ENCODE results near the gene HAP1.
"Not testable (repeated sequence)": the region's sequence is repeated elsewhere in the genome, so short reads cannot be mapped to it uniquely, and the experiment has no call there.

HAP1 gene

GRCh38 chr17:41687828-41688640 is 46.4 kb downstream of the HAP1 start:
- peak overlapping the region; percentile 100 for H3K27ac Mint-ChIP-seq
- no peaks in the 10 kb centered on the region for H3K27me3 Mint-ChIP-seq
- peak; percentile 9 for ATAC-seq (replicated peaks)
- peaks cover 48% of the 10 kb centered on the region for H3K36me3 Mint-ChIP-seq (ENCODE audit: insufficient read depth)
- H3K4me1 Mint-ChIP-seq (ENCODE audit: low read depth in 2 of 2) = peaks cover 17 to 25% of the 10 kb centered on the region in 2 donors
- no peaks in the 10 kb centered on the region for H3K9me3 Mint-ChIP-seq
- H3K4me3 Mint-ChIP-seq = peak overlapping the region; percentile 98
- peak; percentile 56 to 61 (median 58) for DNase-seq

- Mint-ChIP-seq H3K4me1 (ENCODE audit: low read depth in 2 of 2) (peaks cover 10 to 15% of the 10 kb centered on the region in 2 donors), H3K9me3 (no peaks in the 10 kb centered on the region), H3K27me3 (no peaks in the 10 kb centered on the region), H3K27ac (no peak overlapping the region), H3K36me3 (ENCODE audit: insufficient read depth) (peaks cover 31% of the 10 kb centered on the region), H3K4me3 (no peak overlapping the region)
- no peak for ATAC-seq (replicated peaks)
- no peak for DNase-seq
Observed at GRCh38 chr17:41686281-41686680, 48.2 kb downstream of the HAP1 start.

- H3K9me3 Mint-ChIP-seq; ATAC-seq (replicated peaks); H3K4me3 Mint-ChIP-seq; H3K27me3 Mint-ChIP-seq; H3K27ac Mint-ChIP-seq; DNase-seq: not testable (repeated sequence)
- Mint-ChIP-seq H3K4me1 (ENCODE audit: low read depth in 2 of 2) (peaks cover 10 to 15% of the 10 kb centered on the region in 2 donors), H3K36me3 (ENCODE audit: insufficient read depth) (peaks cover 25% of the 10 kb centered on the region)
Observed at GRCh38 chr17:41685753-41686152, 48.7 kb downstream of the HAP1 start.

GRCh38 chr17:41684035-41684434 is 50.4 kb downstream of the HAP1 start:
- H3K36me3 Mint-ChIP-seq (ENCODE audit: insufficient read depth) = peaks cover 15% of the 10 kb centered on the region
- H3K4me1 Mint-ChIP-seq (ENCODE audit: low read depth in 2 of 2) = peaks cover 14% of the 10 kb centered on the region in 2 donors
- no peaks in the 10 kb centered on the region for H3K27me3 Mint-ChIP-seq
- ATAC-seq (replicated peaks) (no peak), DNase-seq (no peak)
- no peaks in the 10 kb centered on the region for H3K9me3 Mint-ChIP-seq
- no peak overlapping the region for H3K27ac Mint-ChIP-seq
- no peak overlapping the region for H3K4me3 Mint-ChIP-seq

- ATAC-seq (replicated peaks) (no peak), DNase-seq (no peak)
- no peaks in the 10 kb centered on the region for H3K27me3 Mint-ChIP-seq
- no peaks in the 10 kb centered on the region for H3K9me3 Mint-ChIP-seq
- H3K36me3 Mint-ChIP-seq (ENCODE audit: insufficient read depth) = peaks cover 10% of the 10 kb centered on the region
- peaks cover 16 to 19% of the 10 kb centered on the region in 2 donors for H3K4me1 Mint-ChIP-seq (ENCODE audit: low read depth in 2 of 2)
- no peak overlapping the region for H3K27ac Mint-ChIP-seq
- H3K4me3 Mint-ChIP-seq = no peak overlapping the region
Observed at GRCh38 chr17:41683441-41684007, 50.9 kb downstream of the HAP1 start.

- no peak for DNase-seq
- Mint-ChIP-seq H3K9me3 (no peaks in the 10 kb centered on the region), H3K4me1 (ENCODE audit: low read depth in 2 of 2) (peaks cover 17 to 20% of the 10 kb centered on the region in 2 donors), H3K27me3 (no peaks in the 10 kb centered on the region), H3K36me3 (ENCODE audit: insufficient read depth) (peaks cover 7% of the 10 kb centered on the region), H3K27ac (no peak overlapping the region), H3K4me3 (no peak overlapping the region)
- ATAC-seq (replicated peaks) = no peak
Observed at GRCh38 chr17:41682631-41683030, 51.8 kb downstream of the HAP1 start.

- no peak overlapping the region for H3K4me3 Mint-ChIP-seq
- H3K27ac Mint-ChIP-seq = no peak overlapping the region
- peaks cover 16 to 20% of the 10 kb centered on the region in 2 donors for H3K4me1 Mint-ChIP-seq (ENCODE audit: low read depth in 2 of 2)
- H3K27me3 Mint-ChIP-seq = no peaks in the 10 kb centered on the region
- DNase-seq = no peak
- no peak for ATAC-seq (replicated peaks)
- no peaks in the 10 kb centered on the region for H3K9me3 Mint-ChIP-seq
- peaks cover 7% of the 10 kb centered on the region for H3K36me3 Mint-ChIP-seq (ENCODE audit: insufficient read depth)
Observed at GRCh38 chr17:41681776-41682175, 52.7 kb downstream of the HAP1 start.

- Mint-ChIP-seq H3K36me3 (ENCODE audit: insufficient read depth) (peaks cover 7% of the 10 kb centered on the region), H3K27me3 (no peaks in the 10 kb centered on the region), H3K9me3 (no peaks in the 10 kb centered on the region), H3K4me3 (peak overlapping the region in 1 of 2 donors; percentile 12), H3K4me1 (ENCODE audit: low read depth in 2 of 2) (peaks cover 16 to 20% of the 10 kb centered on the region in 2 donors), H3K27ac (peak overlapping the region in 1 of 2 donors; percentile 93)
- DNase-seq (no peak), ATAC-seq (replicated peaks) (no peak)
Observed at GRCh38 chr17:41680426-41681040, 53.9 kb downstream of the HAP1 start.

- H3K4me1 Mint-ChIP-seq (ENCODE audit: low read depth in 2 of 2) = peaks cover 16 to 20% of the 10 kb centered on the region in 2 donors
- no peaks in the 10 kb centered on the region for H3K27me3 Mint-ChIP-seq
Observed at GRCh38 chr17:41679740-41680425, 54.6 kb downstream of the HAP1 start.

GRCh38 chr17:41678907-41679739 is 55.3 kb downstream of the HAP1 start:
- DNase-seq (peak; percentile 58 to 61 (median 59)), ATAC-seq (replicated peaks) (peak; percentile 89)
- H3K27me3 Mint-ChIP-seq = no peaks in the 10 kb centered on the region
- H3K4me3 Mint-ChIP-seq = peak overlapping the region; percentile 80 to 87
- peaks cover 7% of the 10 kb centered on the region for H3K36me3 Mint-ChIP-seq (ENCODE audit: insufficient read depth)
- peak overlapping the region; percentile 92 to 93 for H3K27ac Mint-ChIP-seq
- H3K4me1 Mint-ChIP-seq (ENCODE audit: low read depth in 2 of 2) = peaks cover 16 to 20% of the 10 kb centered on the region in 2 donors
- H3K9me3 Mint-ChIP-seq = no peaks in the 10 kb centered on the region

More at GRCh38 chr17:41679740-41680425, 54.6 kb downstream of the HAP1 start:
- H3K4me3 Mint-ChIP-seq = peak overlapping the region; percentile 80 to 87
- DNase-seq (no peak), ATAC-seq (replicated peaks) (no peak)
- H3K27ac Mint-ChIP-seq = peak overlapping the region; percentile 92 to 93
- no peaks in the 10 kb centered on the region for H3K9me3 Mint-ChIP-seq
- H3K36me3 Mint-ChIP-seq (ENCODE audit: insufficient read depth) = peaks cover 7% of the 10 kb centered on the region

GRCh38 chr17:41678411-41678906 is 56.0 kb downstream of the HAP1 start:
- peak overlapping the region; percentile 92 to 93 for H3K27ac Mint-ChIP-seq
- H3K27me3 Mint-ChIP-seq = no peaks in the 10 kb centered on the region
- H3K9me3 Mint-ChIP-seq = no peaks in the 10 kb centered on the region
- DNase-seq = no peak
- H3K4me1 Mint-ChIP-seq (ENCODE audit: low read depth in 2 of 2) = peaks cover 16 to 20% of the 10 kb centered on the region in 2 donors
- ATAC-seq (replicated peaks) = peak; percentile 3
- peak overlapping the region; percentile 80 to 87 for H3K4me3 Mint-ChIP-seq
- H3K36me3 Mint-ChIP-seq (ENCODE audit: insufficient read depth) = peaks cover 7% of the 10 kb centered on the region

- no peak for DNase-seq
- ATAC-seq (replicated peaks) = no peak
- Mint-ChIP-seq H3K9me3 (no peaks in the 10 kb centered on the region), H3K4me1 (ENCODE audit: low read depth in 2 of 2) (peaks cover 16 to 20% of the 10 kb centered on the region in 2 donors), H3K36me3 (ENCODE audit: insufficient read depth) (peaks cover 7% of the 10 kb centered on the region), H3K4me3 (no peak overlapping the region), H3K27ac (no peak overlapping the region), H3K27me3 (no peaks in the 10 kb centered on the region)
Observed at GRCh38 chr17:41676058-41676419, 58.4 kb downstream of the HAP1 start.

Data from effector memory CD8-positive, alpha-beta T cell (primary cell).